Lower lobe of right lung (tissue), 2 donors: ENCODE measurements around the gene TXNRD3. TPM values are rescaled to one million over a fixed set of nuclear protein-coding genes. Genes with fewer than 3 reads are reported as not detected.

Experiments used
- ATAC-seq, 2 donors: fragments of 200-7000 bp; cut with Tn5 transposase; one replicate each; pipeline ENCODE4 v1.9.1; 2020 to 2022; ENCODE audit warnings: mild to moderate bottlenecking in 2 of 2, moderate library complexity in 2 of 2
- DNase-seq: peaks from one replicate; pipeline ENCODE4 v3.0.0-alpha.2; 2020
- H3K27ac ChIP-seq: fragments of 200-600 bp; one replicate; pipeline ENCODE4 v1.8.0; 2022
- H3K27me3 ChIP-seq: fragments of 200-600 bp; one replicate; pipeline ENCODE4 v1.8.0; 2022; ENCODE audit warnings: low read depth
- H3K36me3 ChIP-seq: fragments of 200-600 bp; one replicate; pipeline ENCODE4 v1.8.0; 2022; ENCODE audit warnings: mild to moderate bottlenecking
- H3K4me1 ChIP-seq: fragments of 200-600 bp; one replicate; pipeline ENCODE4 v1.8.0; 2022
- H3K4me3 ChIP-seq: fragments of 200-600 bp; one replicate; pipeline ENCODE4 v1.8.0; 2022; ENCODE audit warnings: mild to moderate bottlenecking
- H3K9me3 ChIP-seq: fragments of 200-600 bp; one replicate; pipeline ENCODE4 v1.8.0; 2022
- intact Hi-C: fragments of 100-400 bp; cut with DNase I; formaldehyde crosslinking; loops from one replicate; pipeline ENCODE4 v1.11.0; 2022
- total RNA-seq: library from RNA; stranded (reverse); fragmentation: NEBNext Ultra II Directional; extraction: Animal tissue kit (Norgen Biotek cat#: 25700); gene quantifications from one replicate; pipeline ENCODE4 v1.2.1, GENCODE V29; 2021
- TF ChIP-seq, protein P1 (sequence below): fragments of 200-600 bp; IDR thresholded peaks from one replicate; pipeline ENCODE4 v1.8.0; 2022; ENCODE audit warnings: antibody characterized with exemption, mild to moderate bottlenecking
- donor health status: DM: no; HTN: yes; CAD: no; lungs with severe emphysema.

Gene TXNRD3
- total RNA-seq, 1 donor from 2014 or later: 8.7 TPM

DNA sequence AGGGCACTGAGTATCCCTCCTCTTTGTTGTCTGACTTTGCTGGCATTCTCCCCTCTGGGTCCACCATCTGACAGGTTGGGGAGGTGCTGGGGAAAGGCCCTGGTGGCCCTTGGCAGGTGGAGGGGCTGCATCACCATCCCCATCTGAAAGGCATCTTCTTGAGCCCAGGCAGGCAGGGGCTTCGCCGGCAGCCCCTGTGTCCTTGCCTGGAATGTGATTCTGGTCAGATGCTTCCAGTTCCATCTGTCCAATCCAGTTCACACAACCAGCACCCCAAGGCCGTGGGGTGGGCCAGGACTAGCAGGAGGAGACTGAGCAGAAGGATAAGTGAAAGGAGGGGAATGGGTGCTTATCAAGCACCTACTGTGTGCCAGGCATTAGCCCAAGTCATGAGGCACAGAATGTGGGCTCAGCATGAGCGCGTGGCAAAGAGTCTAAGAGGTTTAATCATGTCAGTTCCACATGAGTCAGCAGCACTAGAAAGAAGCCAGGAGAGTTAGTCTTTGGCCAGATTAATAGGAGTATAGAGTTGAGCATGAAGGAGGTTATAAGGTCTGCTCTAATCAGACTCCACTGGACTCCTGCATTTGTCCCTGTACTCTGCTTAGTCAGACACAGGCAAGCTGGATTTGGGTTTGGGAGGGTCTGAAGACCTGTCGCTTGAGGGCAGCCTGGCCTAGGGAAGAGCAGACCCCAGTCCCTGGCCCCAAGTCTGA lies 10.5 kb upstream of the TXNRD3 start:
- intact Hi-C loops: no loop called here
- DNase-seq (no peak), ATAC-seq (no peak)
- Histone ChIP-seq H3K27me3 (peaks cover 10% of the 10 kb centered on the region), H3K9me3 (no peaks in the 10 kb centered on the region), H3K4me1 (no peaks in the 10 kb centered on the region), H3K4me3 (no peak overlapping the region), H3K36me3 (no peaks in the 10 kb centered on the region), H3K27ac (no peak overlapping the region)
- TF ChIP-seq, protein P1, sequence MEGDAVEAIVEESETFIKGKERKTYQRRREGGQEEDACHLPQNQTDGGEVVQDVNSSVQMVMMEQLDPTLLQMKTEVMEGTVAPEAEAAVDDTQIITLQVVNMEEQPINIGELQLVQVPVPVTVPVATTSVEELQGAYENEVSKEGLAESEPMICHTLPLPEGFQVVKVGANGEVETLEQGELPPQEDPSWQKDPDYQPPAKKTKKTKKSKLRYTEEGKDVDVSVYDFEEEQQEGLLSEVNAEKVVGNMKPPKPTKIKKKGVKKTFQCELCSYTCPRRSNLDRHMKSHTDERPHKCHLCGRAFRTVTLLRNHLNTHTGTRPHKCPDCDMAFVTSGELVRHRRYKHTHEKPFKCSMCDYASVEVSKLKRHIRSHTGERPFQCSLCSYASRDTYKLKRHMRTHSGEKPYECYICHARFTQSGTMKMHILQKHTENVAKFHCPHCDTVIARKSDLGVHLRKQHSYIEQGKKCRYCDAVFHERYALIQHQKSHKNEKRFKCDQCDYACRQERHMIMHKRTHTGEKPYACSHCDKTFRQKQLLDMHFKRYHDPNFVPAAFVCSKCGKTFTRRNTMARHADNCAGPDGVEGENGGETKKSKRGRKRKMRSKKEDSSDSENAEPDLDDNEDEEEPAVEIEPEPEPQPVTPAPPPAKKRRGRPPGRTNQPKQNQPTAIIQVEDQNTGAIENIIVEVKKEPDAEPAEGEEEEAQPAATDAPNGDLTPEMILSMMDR: no peak

DNA sequence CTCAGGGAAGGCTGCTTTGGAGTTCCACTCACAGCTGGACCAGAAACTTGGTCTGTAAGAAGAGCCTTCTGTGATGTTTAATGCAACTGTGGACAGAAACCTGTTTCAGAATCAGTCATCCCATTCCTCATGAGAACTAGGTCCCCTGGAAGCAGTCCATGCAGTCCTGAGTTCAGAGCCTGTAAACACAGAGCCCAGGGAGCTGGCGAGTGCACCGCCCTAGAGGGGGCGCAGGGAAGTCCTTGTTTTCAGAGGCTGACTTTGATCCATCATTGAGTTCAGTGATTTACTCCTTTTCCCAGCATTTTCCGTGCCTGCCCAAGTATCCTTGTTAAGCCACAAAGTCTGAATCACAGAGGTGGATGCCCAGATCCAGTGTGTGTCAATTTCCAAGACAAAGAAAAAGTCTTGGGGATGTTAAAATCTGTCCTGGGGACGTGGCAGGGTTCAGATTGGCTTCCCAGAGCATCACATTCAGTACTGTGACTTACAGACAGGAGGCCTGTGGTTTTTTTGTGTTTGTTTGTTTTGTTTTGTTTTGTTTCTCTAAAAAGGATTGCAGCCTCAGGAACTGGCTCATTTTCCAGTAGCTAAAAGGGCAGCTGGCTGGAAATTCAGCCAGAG lies 9.8 kb upstream of the TXNRD3 start:
- Histone ChIP-seq H3K4me1 (no peaks in the 10 kb centered on the region), H3K27me3 (peaks cover 15% of the 10 kb centered on the region), H3K36me3 (no peaks in the 10 kb centered on the region), H3K9me3 (no peaks in the 10 kb centered on the region), H3K27ac (no peak overlapping the region), H3K4me3 (no peak overlapping the region)
- TF ChIP-seq, protein P1: no peak
- DNase-seq: no peak
- intact Hi-C loops: no loop called here
- no peak for ATAC-seq

DNA sequence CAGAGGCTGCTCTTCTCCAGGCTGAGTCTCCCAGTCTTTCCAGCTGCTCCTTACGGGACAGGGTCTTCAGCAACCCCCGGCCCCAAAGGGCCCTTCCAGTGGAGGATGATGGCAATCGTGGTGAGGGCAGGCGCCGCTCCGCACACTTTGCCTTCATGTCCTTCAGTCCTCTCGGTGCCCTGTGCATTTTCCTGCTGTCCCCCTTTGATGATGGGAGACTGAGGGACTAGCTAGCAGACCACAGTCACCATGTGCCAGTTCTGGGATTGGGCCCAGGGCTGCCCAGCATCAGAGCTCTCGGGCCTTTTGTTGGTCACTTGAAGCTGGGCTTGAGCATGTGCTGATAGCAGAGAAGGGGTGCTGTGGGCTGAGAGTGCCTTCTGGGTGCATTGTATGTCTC lies 8.8 kb upstream of the TXNRD3 start:
- peaks cover 17% of the 10 kb centered on the region for H3K27me3 ChIP-seq

DNA sequence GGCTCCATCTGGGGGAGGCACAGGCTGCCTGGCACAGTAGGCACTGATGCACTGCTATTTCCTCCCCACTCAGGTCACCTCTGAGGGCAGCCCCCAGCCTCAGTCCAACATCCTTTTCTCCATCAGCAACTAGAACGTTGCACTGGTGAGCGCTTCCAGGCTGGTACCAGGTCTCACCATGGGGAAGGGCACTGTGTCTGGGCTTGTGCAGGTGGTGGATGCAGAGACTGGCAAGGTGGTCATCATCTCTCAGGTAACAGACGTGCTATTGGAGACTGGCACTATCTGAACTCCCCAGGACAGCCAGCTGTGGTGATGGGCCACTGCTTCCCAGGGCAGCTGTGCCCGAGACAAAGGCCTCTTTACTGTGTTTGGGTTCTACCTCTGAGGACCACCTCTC lies 8.3 kb upstream of the TXNRD3 start:
- no peaks in the 10 kb centered on the region for H3K4me1 ChIP-seq
- no peaks in the 10 kb centered on the region for H3K36me3 ChIP-seq
- intact Hi-C loops: no loop called here
- no peak for DNase-seq
- ATAC-seq: no peak
- H3K9me3 ChIP-seq: no peaks in the 10 kb centered on the region
- H3K27me3 ChIP-seq: peaks cover 19% of the 10 kb centered on the region
- no peak overlapping the region for H3K4me3 ChIP-seq
- TF ChIP-seq, protein P1: no peak
- no peak overlapping the region for H3K27ac ChIP-seq

More for the DNA sequence above, 8.8 kb upstream of the TXNRD3 start:
- no peaks in the 10 kb centered on the region for H3K36me3 ChIP-seq
- intact Hi-C loops: no loop called here
- TF ChIP-seq, protein P1: no peak
- no peaks in the 10 kb centered on the region for H3K9me3 ChIP-seq
- DNase-seq: no peak
- H3K27ac ChIP-seq: no peak overlapping the region
- no peak overlapping the region for H3K4me3 ChIP-seq
- H3K4me1 ChIP-seq: no peaks in the 10 kb centered on the region
- ATAC-seq: no peak

DNA sequence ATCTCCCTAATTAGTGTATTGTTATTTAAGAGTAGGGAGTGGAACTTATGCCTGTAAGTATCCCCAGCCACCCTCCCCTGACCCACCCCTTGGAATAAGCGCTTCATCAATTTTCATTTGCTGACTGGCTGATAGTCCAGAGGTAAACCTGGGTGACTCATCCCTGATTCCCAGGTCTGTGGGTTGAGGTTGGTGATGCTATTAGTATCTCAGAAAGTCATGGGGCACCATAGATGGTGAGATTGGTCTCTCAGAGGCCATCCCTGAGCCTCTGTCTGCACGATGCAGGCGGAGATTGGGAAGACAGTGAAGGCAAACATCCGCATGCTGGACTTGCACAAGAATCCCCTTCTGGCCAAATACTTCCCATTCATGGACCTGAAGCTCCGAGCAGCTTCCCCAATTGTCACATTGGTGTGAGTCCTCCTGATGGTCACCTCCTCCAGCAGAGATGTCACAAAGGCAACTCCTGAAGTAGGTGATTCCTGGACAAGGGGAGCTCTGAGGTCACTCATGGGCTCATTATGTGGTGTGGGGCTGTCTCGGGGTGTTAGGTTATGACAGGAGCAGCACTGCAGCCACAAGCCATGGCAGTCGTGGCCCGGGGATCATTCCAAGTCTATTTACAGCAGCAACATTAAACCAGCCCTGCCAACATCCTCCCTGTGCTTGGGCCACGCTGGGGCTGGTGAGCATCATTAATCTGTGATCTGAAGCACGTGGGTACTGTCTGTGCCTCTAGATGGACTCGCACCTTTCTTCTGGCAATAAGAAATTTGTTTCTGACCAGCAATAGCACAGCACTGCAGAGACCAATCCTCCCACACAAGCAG lies 6.8 kb upstream of the TXNRD3 start:
- H3K9me3 ChIP-seq: no peaks in the 10 kb centered on the region
- no peak overlapping the region for H3K4me3 ChIP-seq
- DNase-seq (no peak), ATAC-seq (no peak)
- H3K36me3 ChIP-seq: no peaks in the 10 kb centered on the region
- TF ChIP-seq, protein P1: no peak
- peaks cover 19% of the 10 kb centered on the region for H3K27me3 ChIP-seq
- intact Hi-C loops: no loop called here
- no peak overlapping the region for H3K27ac ChIP-seq
- no peaks in the 10 kb centered on the region for H3K4me1 ChIP-seq
